HG03432 (cell line): ENCODE results near the gene ZNF350.
A peak's percentile ranks its signal among the peaks of the same experiment; 100 is the strongest.
"Not testable (repeated sequence)": the region's sequence is repeated elsewhere in the genome, so short reads cannot be mapped to it uniquely, and the experiment has no call there.

Experiments
- ATAC-seq: cut with Tn5 transposase; IDR thresholded peaks from one replicate; pipeline ENCODE4 v1.9.1; 2021; ENCODE audit warnings: mild to moderate bottlenecking, moderate library complexity; ENCODE audit not compliant: unreplicated experiment

ZNF350 gene

GRCh38 chr19:51975787-51976186, 10.9 kb downstream of the ZNF350 start:
- ATAC-seq: not testable (repeated sequence)

- ATAC-seq: no peak
These were observed 15.0 kb downstream of the ZNF350 start for GRCh38 chr19:51971624-51972023.

DNA sequence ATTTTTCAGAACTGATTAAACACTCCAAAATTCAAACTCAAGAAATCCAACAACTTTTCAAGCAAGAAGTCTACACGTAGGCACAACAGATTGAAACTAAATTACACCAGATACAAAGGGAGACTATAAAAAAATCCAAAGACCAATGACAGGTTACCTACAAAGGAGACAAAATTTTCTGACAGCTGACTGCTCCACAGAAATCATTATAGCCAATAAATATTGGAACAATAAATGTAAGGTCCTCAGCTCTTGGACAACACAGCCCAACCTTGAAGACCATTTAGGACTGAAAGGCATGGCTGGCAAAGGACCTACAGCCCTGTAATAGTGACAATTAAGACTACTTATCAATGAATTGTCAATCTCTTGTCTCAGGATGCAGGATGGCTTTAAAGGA, 15.9 kb downstream of the ZNF350 start:
- ATAC-seq: no peak

DNA sequence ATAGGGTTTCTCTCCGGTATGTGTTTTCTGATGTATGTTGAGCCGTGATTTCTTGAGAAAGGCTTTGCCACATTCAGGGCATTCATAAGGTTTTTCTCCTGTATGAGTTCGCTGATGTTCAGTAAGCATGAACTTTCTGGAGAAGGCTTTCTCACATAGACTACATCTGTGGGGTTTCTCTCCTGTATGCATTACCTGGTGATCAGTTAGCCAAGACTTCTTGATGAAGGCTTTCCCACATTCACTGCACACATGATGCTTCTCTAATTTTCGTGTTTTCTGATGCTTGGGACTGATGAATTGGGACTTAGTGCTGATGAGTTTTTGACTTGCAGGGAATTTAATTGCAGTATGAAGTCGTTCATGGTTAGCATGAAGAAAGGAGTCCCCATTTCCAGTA, 21.1 kb downstream of the ZNF350 start:
- no peak for ATAC-seq

DNA sequence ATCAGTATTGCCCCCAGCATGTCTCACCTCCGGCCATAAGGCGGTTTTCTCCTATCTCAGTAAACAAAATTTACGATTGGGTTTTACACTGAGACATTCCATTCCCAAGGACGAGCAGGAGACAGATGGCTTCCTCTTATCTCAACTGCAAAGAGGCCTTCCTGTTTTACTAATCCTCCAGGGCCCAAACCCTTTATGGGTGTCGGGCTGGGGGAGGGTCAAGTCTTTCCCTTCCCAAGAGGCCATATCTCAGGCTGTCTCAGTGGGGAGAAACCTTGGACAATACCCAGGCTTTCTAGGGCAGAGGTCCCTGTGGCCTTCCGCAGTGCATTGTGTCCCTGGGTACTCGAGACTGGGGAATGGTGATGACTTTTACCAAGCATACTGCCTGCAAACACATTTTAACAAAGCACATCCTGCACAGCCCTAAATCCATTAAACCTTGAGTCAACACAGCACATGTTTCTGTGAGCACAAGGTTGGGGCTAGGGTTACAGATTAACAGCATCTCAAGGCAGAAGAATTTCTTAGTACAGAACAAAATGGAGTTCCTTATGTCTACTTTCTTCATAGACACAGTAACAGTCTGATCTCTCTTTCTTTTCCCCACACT, 25.9 kb downstream of the ZNF350 start:
- ATAC-seq: not testable (repeated sequence)

GRCh38 chr19:51959791-51960190, 26.8 kb downstream of the ZNF350 start:
- ATAC-seq: no peak

- ATAC-seq: not testable (repeated sequence)
These were observed 28.8 kb downstream of the ZNF350 start for GRCh38 chr19:51957846-51958245.

DNA sequence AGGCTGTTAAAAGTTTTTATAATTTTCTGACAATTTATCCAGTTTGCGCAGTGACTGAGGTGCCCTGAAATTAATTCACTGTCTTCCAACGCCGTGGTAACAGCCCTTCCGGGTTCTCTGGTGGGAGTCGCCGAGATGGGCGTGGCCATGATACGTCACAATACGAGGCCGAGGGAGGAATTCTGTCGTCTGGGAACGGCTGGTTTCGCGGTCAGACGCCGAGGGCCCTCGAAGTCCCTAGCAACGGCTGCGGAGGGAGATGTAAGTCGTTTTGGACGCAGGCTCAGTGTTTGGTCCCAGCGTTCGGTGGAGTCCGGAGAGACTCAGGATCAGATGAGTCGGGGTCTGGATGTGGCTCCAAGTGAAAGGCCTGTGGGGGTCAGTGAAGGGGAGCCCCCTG, 37.7 kb downstream of the ZNF350 start:
- ATAC-seq: no peak

- ATAC-seq: no peak
These were observed 40.0 kb downstream of the ZNF350 start for GRCh38 chr19:51946602-51947001.

DNA sequence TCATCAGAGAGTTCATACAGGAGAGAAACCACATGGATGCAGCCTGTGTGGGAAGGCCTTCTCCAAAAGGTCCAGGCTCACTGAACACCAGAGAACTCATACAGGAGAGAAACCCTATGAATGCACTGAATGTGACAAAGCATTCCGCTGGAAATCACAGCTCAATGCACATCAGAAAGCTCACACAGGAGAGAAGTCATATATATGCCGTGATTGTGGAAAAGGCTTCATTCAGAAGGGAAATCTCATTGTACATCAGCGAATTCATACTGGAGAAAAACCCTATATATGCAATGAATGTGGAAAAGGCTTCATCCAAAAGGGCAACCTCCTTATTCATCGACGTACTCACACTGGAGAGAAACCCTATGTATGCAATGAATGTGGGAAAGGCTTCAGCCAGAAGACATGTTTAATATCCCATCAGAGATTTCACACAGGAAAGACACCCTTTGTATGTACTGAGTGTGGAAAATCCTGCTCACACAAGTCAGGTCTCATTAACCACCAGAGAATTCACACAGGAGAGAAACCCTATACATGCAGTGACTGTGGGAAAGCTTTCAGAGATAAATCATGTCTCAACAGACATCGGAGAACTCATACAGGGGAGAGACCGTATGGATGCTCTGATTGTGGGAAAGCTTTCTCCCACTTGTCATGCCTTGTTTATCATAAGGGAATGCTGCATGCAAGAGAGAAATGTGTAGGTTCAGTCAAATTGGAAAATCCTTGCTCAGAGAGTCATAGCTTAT, 41.7 kb downstream of the ZNF350 start:
- ATAC-seq: no peak

DNA sequence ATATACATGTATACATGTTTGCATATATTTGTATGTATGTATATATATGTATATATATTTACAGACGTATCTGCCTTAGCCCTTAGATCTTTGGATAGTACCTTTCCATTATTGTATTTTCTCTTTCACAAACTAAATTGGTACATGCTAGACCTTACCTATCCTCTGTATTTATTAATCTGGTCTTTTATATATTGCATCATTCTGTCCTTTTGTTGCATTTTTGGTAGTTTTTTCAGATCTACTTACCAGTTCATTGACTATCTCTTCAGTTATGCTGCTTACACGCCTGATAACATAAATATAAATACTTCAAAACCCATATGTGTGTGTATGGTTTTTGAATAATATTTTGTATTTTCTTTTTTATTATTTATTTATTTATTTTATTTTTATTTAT, 47.7 kb downstream of the ZNF350 start:
- no peak for ATAC-seq

- ATAC-seq: no peak
These were observed 54.7 kb downstream of the ZNF350 start for GRCh38 chr19:51931921-51932320.

DNA sequence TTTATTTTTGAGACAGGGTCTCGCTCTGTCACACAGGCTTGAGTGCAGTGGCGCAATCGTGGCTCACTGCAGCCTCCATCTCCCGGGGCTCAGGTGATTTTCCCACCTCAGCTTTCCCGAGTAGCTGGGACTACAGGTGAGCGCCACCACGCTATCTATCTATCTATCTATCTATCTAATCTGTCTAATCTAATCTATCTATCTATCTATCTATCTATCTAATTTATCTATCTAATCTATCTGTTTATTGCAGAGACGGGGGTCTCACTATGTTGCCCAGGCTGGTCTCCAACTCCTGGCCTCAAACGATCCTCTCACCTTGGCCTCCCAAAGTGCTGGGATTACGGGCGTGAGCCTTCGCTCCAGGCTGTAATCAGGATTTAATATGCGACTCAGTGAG, 58.8 kb downstream of the ZNF350 start:
- ATAC-seq: no peak

DNA sequence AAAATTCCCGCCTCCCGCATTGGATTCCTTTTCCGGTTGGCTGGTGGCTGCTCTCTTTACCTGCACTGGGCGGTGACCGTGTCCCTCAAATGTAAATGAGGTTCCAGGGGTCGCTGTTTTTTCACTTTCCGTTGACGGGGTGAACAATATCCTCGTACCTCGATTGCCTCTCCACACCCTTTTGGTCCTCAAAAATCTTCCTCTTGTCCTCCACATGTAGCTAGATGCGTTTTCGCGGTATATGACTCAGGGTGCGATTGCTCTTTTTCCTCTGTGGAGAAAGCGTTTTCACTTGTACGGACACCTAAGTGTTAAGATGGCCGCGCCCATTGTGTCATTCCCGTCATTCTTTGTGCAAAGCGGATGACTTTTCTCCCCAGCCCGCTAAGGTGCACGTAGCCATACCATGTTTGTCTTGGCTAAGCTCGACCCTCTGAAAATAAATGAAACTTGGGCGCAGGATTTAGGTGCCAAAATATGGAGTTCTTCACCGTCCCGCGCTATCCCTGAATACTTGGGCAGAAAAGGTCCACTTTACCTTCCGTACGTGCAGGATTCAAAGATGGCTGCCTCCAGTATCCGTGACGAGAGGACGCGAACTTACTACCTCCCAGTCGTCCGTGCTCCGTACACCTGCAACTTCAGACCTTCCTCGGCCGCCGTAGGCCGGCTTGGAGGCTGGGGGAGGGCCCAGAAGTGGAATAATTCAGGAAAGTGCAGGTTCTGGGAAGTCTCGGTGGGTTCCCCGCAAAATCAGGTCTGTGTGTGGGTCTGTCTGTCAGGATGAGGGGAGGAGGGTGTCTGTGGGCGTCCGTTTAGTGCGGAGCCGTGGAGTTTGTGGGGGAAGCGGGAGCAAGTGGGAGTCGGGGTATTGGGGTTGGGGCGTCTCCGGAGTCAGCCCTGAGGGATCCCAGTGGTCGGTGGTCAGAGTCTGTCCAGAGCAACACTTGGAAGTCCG, 59.6 kb downstream of the ZNF350 start, which contains the start of gene ZNF613:
Gene ZNF613, plus strand, starts transcription at position 689 of the 958 bp plus-strand sequence. CDS start 8,749 bp downstream, outside the sequence.
- ATAC-seq: peak; percentile 78

GRCh38 chr19:51926426-51926783, 60.2 kb downstream of the ZNF350 start:
- no peak for ATAC-seq

DNA sequence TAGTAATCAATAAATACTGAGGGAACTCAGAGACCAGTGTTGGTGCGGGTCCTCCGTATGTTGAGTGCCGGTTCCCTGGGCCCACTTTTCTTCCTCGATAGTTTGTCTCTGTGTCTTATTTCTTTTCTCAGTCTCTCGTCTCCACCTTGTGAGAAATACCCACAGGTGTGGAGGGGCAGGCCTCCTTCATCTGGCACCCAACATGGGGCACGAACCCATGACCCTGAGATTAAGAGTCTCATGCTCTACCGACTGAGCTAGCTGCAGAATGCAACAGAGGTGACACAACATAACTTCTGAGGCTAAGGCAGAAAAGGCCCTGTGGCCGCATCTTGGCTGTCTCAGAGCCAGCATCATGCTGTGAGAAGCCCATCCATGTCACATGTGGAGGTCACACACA, 64.7 kb downstream of the ZNF350 start:
- ATAC-seq: no peak

DNA sequence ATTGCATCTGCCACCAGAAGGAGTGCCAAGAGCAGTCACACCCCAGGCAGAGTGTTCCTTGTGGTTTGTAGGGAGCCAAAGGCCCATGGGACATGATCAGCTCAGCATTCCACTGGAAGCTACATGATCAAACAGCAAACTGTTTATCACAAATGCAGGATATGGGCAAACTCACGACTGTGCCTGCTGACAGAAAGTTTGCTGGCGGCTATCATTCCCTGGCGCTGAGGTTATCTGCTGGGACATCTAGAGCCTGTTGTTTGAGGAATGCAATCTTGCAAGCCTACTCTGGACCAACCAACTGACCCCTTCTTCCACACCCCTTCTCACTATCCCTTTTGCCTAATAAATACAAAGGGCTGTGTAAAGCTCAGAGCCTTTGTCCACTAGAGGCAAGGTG, 67.0 kb downstream of the ZNF350 start:
- ATAC-seq: no peak

GRCh38 chr19:51916167-51916566, 70.5 kb downstream of the ZNF350 start:
- no peak for ATAC-seq

- ATAC-seq: no peak
These were observed 71.2 kb downstream of the ZNF350 start for GRCh38 chr19:51915324-51915867.
